Effector CD4-positive, alpha-beta T cell (primary cell): Measurements from ENCODE around the gene ARHGEF19.
"Not testable (repeated sequence)": the region's sequence is repeated elsewhere in the genome, so short reads cannot be mapped to it uniquely, and the experiment has no call there.

Source experiments
- DNase-seq: peaks from one replicate; pipeline ENCODE4 v3.0.0-alpha.2; 2020

ARHGEF19 gene

GRCh38 chr1:16243936-16244649 is 31.6 kb upstream of the ARHGEF19 start:
- peak; percentile 66 for DNase-seq

- no peak for DNase-seq
Measured at GRCh38 chr1:16243215-16243610, 30.8 kb upstream of the ARHGEF19 start.

GRCh38 chr1:16242556-16243214 is 30.2 kb upstream of the ARHGEF19 start:
- no peak for DNase-seq

GRCh38 chr1:16241221-16241708 is 28.8 kb upstream of the ARHGEF19 start:
- DNase-seq: no peak

GRCh38 chr1:16239972-16240491 is 27.6 kb upstream of the ARHGEF19 start:
- no peak for DNase-seq

GRCh38 chr1:16237343-16237830 is 24.9 kb upstream of the ARHGEF19 start:
- no peak for DNase-seq

GRCh38 chr1:16236511-16237342 is 24.3 kb upstream of the ARHGEF19 start, which contains the start of gene CPLANE2:
CPLANE2 (minus strand) TSS chr1:16237183; CDS start chr1:16236742, 441 bp downstream.
- DNase-seq: peak; percentile 93

- peak; percentile 42 for DNase-seq
Measured at GRCh38 chr1:16235944-16236510, 23.6 kb upstream of the ARHGEF19 start.

- DNase-seq: no peak
Measured at GRCh38 chr1:16235347-16235746, 22.9 kb upstream of the ARHGEF19 start.

GRCh38 chr1:16233431-16233830 is 21.0 kb upstream of the ARHGEF19 start:
- no peak for DNase-seq

GRCh38 chr1:16232316-16232710 is 19.9 kb upstream of the ARHGEF19 start:
- DNase-seq: no peak

- no peak for DNase-seq
Measured at GRCh38 chr1:16231331-16232315, 19.2 kb upstream of the ARHGEF19 start.

GRCh38 chr1:16230744-16231143 is 18.3 kb upstream of the ARHGEF19 start:
- no peak for DNase-seq

- no peak for DNase-seq
Measured at GRCh38 chr1:16229976-16230740, 17.7 kb upstream of the ARHGEF19 start.

GRCh38 chr1:16226490-16227179 is 14.2 kb upstream of the ARHGEF19 start:
- no peak for DNase-seq

GRCh38 chr1:16226129-16226489 is 13.7 kb upstream of the ARHGEF19 start:
- no peak for DNase-seq

GRCh38 chr1:16224472-16224871 is 12.0 kb upstream of the ARHGEF19 start:
- no peak for DNase-seq

- not testable (repeated sequence) for DNase-seq
Measured at GRCh38 chr1:16222716-16223115, 10.3 kb upstream of the ARHGEF19 start.

- DNase-seq: no peak
Measured at GRCh38 chr1:16221499-16221898, 9.0 kb upstream of the ARHGEF19 start.

GRCh38 chr1:16219968-16220500 is 7.6 kb upstream of the ARHGEF19 start:
- DNase-seq: no peak
